HG02938 (cell line): ENCODE data around the gene C11orf65.

ENCODE experiments used
- ATAC-seq: cut with Tn5 transposase; IDR thresholded peaks from one replicate; pipeline ENCODE4 v1.9.1; 2021; ENCODE audit warnings: mild to moderate bottlenecking, moderate library complexity; ENCODE audit not compliant: unreplicated experiment

The C11orf65 gene

GRCh38 chr11:108467091-108467823 lies at the start of gene C11orf65:
C11orf65 (minus strand) TSS chr11:108467529; CDS start chr11:108461559, 5,970 bp downstream.
- ATAC-seq: peak; percentile 97

- no peak for ATAC-seq
These were observed 48.8 kb upstream of the C11orf65 start for GRCh38 chr11:108516125-108516524.

- ATAC-seq: no peak
These were observed 45.4 kb upstream of the C11orf65 start for GRCh38 chr11:108512708-108513107.

GRCh38 chr11:108511851-108512474 lies 44.6 kb upstream of the C11orf65 start:
- ATAC-seq: no peak

- ATAC-seq: no peak
These were observed 41.6 kb upstream of the C11orf65 start for GRCh38 chr11:108508653-108509593.

- no peak for ATAC-seq
These were observed 34.1 kb upstream of the C11orf65 start for GRCh38 chr11:108501396-108501795.

- no peak for ATAC-seq
These were observed 33.4 kb upstream of the C11orf65 start for GRCh38 chr11:108500721-108501120.

GRCh38 chr11:108500169-108500568 lies 32.8 kb upstream of the C11orf65 start:
- ATAC-seq: no peak

- no peak for ATAC-seq
These were observed 31.6 kb upstream of the C11orf65 start for GRCh38 chr11:108498816-108499408.

GRCh38 chr11:108498046-108498815 lies 30.9 kb upstream of the C11orf65 start, which contains the start of gene POGLUT3:
POGLUT3 (minus strand) TSS chr11:108498384; CDS start chr11:108498366, 18 bp downstream.
- ATAC-seq: peak; percentile 47

GRCh38 chr11:108497317-108498045 lies 30.2 kb upstream of the C11orf65 start:
- ATAC-seq: peak; percentile 50

GRCh38 chr11:108496643-108497256 lies 29.4 kb upstream of the C11orf65 start:
- no peak for ATAC-seq

GRCh38 chr11:108495326-108495725 lies 28.0 kb upstream of the C11orf65 start:
- ATAC-seq: no peak

- no peak for ATAC-seq
These were observed 26.9 kb upstream of the C11orf65 start for GRCh38 chr11:108494182-108494581.

- no peak for ATAC-seq
These were observed 24.6 kb upstream of the C11orf65 start for GRCh38 chr11:108491936-108492335.

- ATAC-seq: no peak
These were observed 19.5 kb upstream of the C11orf65 start for GRCh38 chr11:108486828-108487227.

GRCh38 chr11:108486331-108486730 lies 19.0 kb upstream of the C11orf65 start:
- no peak for ATAC-seq

GRCh38 chr11:108483163-108483562 lies 15.8 kb upstream of the C11orf65 start:
- no peak for ATAC-seq
